HepG2 (cell line): Measurements from ENCODE around the gene TPRG1L. TPM values are rescaled to one million over a fixed set of nuclear protein-coding genes. Genes with fewer than 3 reads are reported as not detected.

Experiments
- ARID4A ChIP-seq: sonication (generic); formaldehyde crosslinking; IDR thresholded peaks from 2 replicates; pipeline ENCODE4 v1.5.0; 2020; ENCODE audit warnings: mild to moderate bottlenecking, missing genetic modification reagents, borderline replicate concordance
- ATF1 ChIP-seq: IDR thresholded peaks from 2 replicates; pipeline ENCODE4 v1.6.1; 2016; ENCODE audit warnings: mild to moderate bottlenecking, control low read depth
- HMGXB4 ChIP-seq, 2 experiments: sonication (generic) in 1 of 2; formaldehyde crosslinking in 1 of 2; IDR thresholded peaks; 2 replicates each; pipeline versions ENCODE4 v1.4.0 to v1.6.1; 2018 to 2020; ENCODE audit warnings: missing genetic modification reagents in 2 of 2, borderline replicate concordance in 1 of 2, low read depth in 1 of 2, mild to moderate bottlenecking in 1 of 2, missing biosample characterization in 1 of 2
- KLF16 ChIP-seq, 2 experiments: sonication (generic) in 1 of 2; formaldehyde crosslinking in 1 of 2; IDR thresholded peaks; 2 replicates each; pipeline versions ENCODE4 v1.6.1 to v1.8.0; 2016 to 2023; ENCODE audit warnings: missing genetic modification reagents in 2 of 2, missing compliant biosample characterization in 1 of 2
- SP1 ChIP-seq, 2 experiments: fragments of 450-650 bp in 1 of 2; sonication (generic) in 1 of 2; formaldehyde crosslinking in 1 of 2; IDR thresholded peaks; 2 replicates each; pipeline versions ENCODE4 v1.4.0 to v1.6.1; 2016 to 2020; ENCODE audit warnings: missing genetic modification reagents in 1 of 2
- USF2 ChIP-seq, 2 experiments: sonication (generic) in 1 of 2; formaldehyde crosslinking in 1 of 2; IDR thresholded peaks; 2 replicates each; pipeline versions ENCODE4 v1.5.1 to v1.6.1; 2011 to 2020; ENCODE audit warnings: borderline replicate concordance in 1 of 2, low read depth in 1 of 2, low read length in 1 of 2, mild to moderate bottlenecking in 1 of 2, missing genetic modification reagents in 1 of 2, moderate library complexity in 1 of 2
- polyA plus RNA-seq, 8 experiments: library from polyadenylated mRNA; depleted of rRNA in 3 of 8; stranded (reverse) in 7 of 8; unstranded in 1 of 8; fragments of >200 nt; fragmentation: Illumina TruSeq in 4 of 8; extraction: Trizol in 4 of 8; gene quantifications; 2 replicates each; pipeline versions ENCODE4 v1.2.1 to v1.2.3, GENCODE V29; 2011 to 2016; ENCODE audit warnings: low read depth in 4 of 8, missing spikeins in 1 of 8, mixed read lengths in 1 of 8; ENCODE audit not compliant: insufficient read depth in 1 of 8
- total RNA-seq, 5 experiments: library from RNA; depleted of rRNA; stranded (reverse); fragments of >200 nt; fragmentation: Illumina TruSeq; extraction: Trizol; gene quantifications; 2 replicates each; pipeline ENCODE4 v1.2.3, GENCODE V29; 2016; ENCODE audit warnings: low read depth in 1 of 5

TPRG1L gene
- total and polyA plus RNA-seq, 2 of the 13 experiments (the other 11 are each of a cell fraction or from before 2014, with no cell fraction given), result 21.3 to 37.4 TPM

GRCh38 chr1:3624200-3625136, at the start of gene TPRG1L (continued):
- TF ChIP-seq HMGXB4 (CRISPR knock-in tag; IDR thresholded peaks at IDR 0.05; ENCODE audit: borderline replicate concordance in 1 of 2, low read depth in 1 of 2) (0 out of 4 replicates have a peak, but pooled peaks have one; percentile 25 to 44), ATF1 (CRISPR knock-in tag) (no peak), USF2 (IDR thresholded peaks at IDR 0.05; ENCODE audit: low read depth, low read length) (no peak; the same call in 1 of the 2 replicates), USF2 (CRISPR knock-in tag; IDR thresholded peaks at IDR 0.05; ENCODE audit: borderline replicate concordance) (peak; percentile 67; the same call in 1 of the 2 replicates), KLF16 (CRISPR knock-in tag; IDR thresholded peaks at IDR 0.05) (peak in 1 of 2 experiments; percentile 84; a peak in 1 of 4 replicates), ARID4A (CRISPR knock-in tag) (peak; percentile 94), SP1 (IDR thresholded peaks at IDR 0.05) (peak; percentile 72; the same call in 1 of the 2 replicates), SP1 (CRISPR knock-in tag; IDR thresholded peaks at IDR 0.05) (peak; percentile 92)
